D341Med (cell line): ENCODE data around the gene CLEC1A.
"Not testable (repeated sequence)": the region's sequence is repeated elsewhere in the genome, so short reads cannot be mapped to it uniquely, and the experiment has no call there.

ENCODE experiments used
- DNase-seq: peaks from one replicate; pipeline ENCODE4 v3.0.0; 2012; ENCODE audit warnings: low spot score

CLEC1A gene

GRCh38 chr12:10048526-10048925, 50.3 kb downstream of the CLEC1A start:
- no peak for DNase-seq

GRCh38 chr12:10042167-10042566, 56.6 kb downstream of the CLEC1A start:
- DNase-seq: no peak

GRCh38 chr12:10033783-10034545, 64.8 kb downstream of the CLEC1A start:
- no peak for DNase-seq

GRCh38 chr12:10031771-10032175, 67.0 kb downstream of the CLEC1A start:
- DNase-seq: no peak

GRCh38 chr12:10031321-10031720, 67.5 kb downstream of the CLEC1A start:
- no peak for DNase-seq

GRCh38 chr12:10030446-10030845, 68.3 kb downstream of the CLEC1A start, which contains the start of gene CLEC9A:
TSS of gene CLEC9A (plus strand) at chr12:10030682. CDS start at chr12:10052688, 22,006 bp downstream.
- DNase-seq: no peak

GRCh38 chr12:10027721-10028120, 71.1 kb downstream of the CLEC1A start:
- DNase-seq: no peak

- no peak for DNase-seq
Observed at GRCh38 chr12:10027311-10027710, 71.5 kb downstream of the CLEC1A start.

- DNase-seq: not testable (repeated sequence)
Observed at GRCh38 chr12:10026666-10027065, 72.1 kb downstream of the CLEC1A start.

GRCh38 chr12:10025236-10025635, 73.5 kb downstream of the CLEC1A start:
- DNase-seq: no peak

- no peak for DNase-seq
Observed at GRCh38 chr12:10021342-10021741, 77.4 kb downstream of the CLEC1A start.
